ENCODE measurements around the gene GTF2H4. TPM values are rescaled to one million over a fixed set of nuclear protein-coding genes. Genes with fewer than 3 reads are reported as not detected.
"Not testable (repeated sequence)": the region's sequence is repeated elsewhere in the genome, so short reads cannot be mapped to it uniquely, and the experiment has no call there.

Gene GTF2H4
- total and polyA plus RNA-seq, 10 of the 15 experiments (the other 5 are each of a cell fraction or from before 2014, with no cell fraction given) = 1.1 to 43.8 (median 18.9) TPM

- ChIA-PET CTCF (interaction anchor here (1.1 to 1.3 kb wide), 2 partner anchors 41 to 45 kb away, joined by 3 read pairs; no protein-coding TSS in a partner anchor), SMC1A (ENCODE audit: uncharacterized antibody, unreplicated experiment) (interaction anchor here (0.7 to 1.4 kb wide), 2 partner anchors 35 to 118 kb away, joined by 3 to 5 read pairs; no protein-coding TSS in a partner anchor), RAD21 (ENCODE audit: unreplicated experiment) (no interaction called here), POLR2A (no interaction called here)
- Histone ChIP-seq H3K4me3 (no peak overlapping the region), H3K27me3 (replicated peaks in 1 of 2; ENCODE audit: control insufficient read depth in 2 of 2, insufficient read depth in 2 of 2, low read length in 1 of 2) (no peaks in the 10 kb centered on the region), H3K9ac (ENCODE audit: control insufficient read depth, insufficient read depth, low read length) (no peak overlapping the region), H3K27ac (ENCODE audit: control insufficient read depth, insufficient read depth) (no peak overlapping the region), H2AFZ (ENCODE audit: control insufficient read depth, low read depth, low read length) (no peak overlapping the region), H3K4me1 (ENCODE audit: control insufficient read depth, insufficient read depth, low read length) (peaks cover 12% of the 10 kb centered on the region), H3K79me2 (ENCODE audit: control insufficient read depth, insufficient read depth, low read length) (no peaks in the 10 kb centered on the region), H3K36me3 (ENCODE audit: control insufficient read depth in 2 of 2, insufficient read depth in 2 of 2, low read length in 1 of 2) (no peaks in the 10 kb centered on the region), H3K9me3 (replicated peaks; ENCODE audit: control insufficient read depth, insufficient read depth, low read length) (peaks cover 10% of the 10 kb centered on the region; the same call in 2 of the 3 replicates), H4K20me1 (ENCODE audit: control insufficient read depth, insufficient read depth) (no peaks in the 10 kb centered on the region), H3K4me2 (ENCODE audit: control insufficient read depth, insufficient read depth) (no peak overlapping the region)
- ATAC-seq (no peak), DNase-seq (ENCODE audit: low read depth, low spot score) (no peak), FAIRE-seq (no peak)
- intact Hi-C loops (cut with micrococcal nuclease; ENCODE audit: unreplicated experiment) (no loop called here), in situ Hi-C loops (cut with MboI) (no loop called here)
- 97% methylated on average over 2 of the region's 2 CpGs for WGBS (ENCODE audit: insufficient coverage, insufficient replicate concordance, low lambda C conversion rate, missing lambda C conversion rate)
- BruUV-seq (replicated peaks) = no TSS peak
- TF ChIP-seq BRCA1 (IDR thresholded peaks at IDR 0.05; ENCODE audit: low read depth, low read length) (no peak), NR2F1 (conservative IDR thresholded peaks at IDR 0.05) (no peak), RB1 (IDR thresholded peaks at IDR 0.05; ENCODE audit: borderline replicate concordance) (no peak), KAT2A (conservative IDR thresholded peaks at IDR 0.05; ENCODE audit: control insufficient read depth, low read depth, low read length) (no peak), CHD1 (IDR thresholded peaks at IDR 0.05; ENCODE audit: low read depth, low read length) (no peak), GATAD2B (conservative IDR thresholded peaks at IDR 0.05; ENCODE audit: low read depth) (no peak), SP1 (IDR thresholded peaks at IDR 0.05; ENCODE audit: low read depth, low read length) (no peak), WRNIP1 (IDR thresholded peaks at IDR 0.05; ENCODE audit: borderline replicate concordance, low read depth, low read length) (no peak)
Measured at GRCh38 chr6:30873137-30873640, 34.8 kb upstream of the GTF2H4 start.

DNA sequence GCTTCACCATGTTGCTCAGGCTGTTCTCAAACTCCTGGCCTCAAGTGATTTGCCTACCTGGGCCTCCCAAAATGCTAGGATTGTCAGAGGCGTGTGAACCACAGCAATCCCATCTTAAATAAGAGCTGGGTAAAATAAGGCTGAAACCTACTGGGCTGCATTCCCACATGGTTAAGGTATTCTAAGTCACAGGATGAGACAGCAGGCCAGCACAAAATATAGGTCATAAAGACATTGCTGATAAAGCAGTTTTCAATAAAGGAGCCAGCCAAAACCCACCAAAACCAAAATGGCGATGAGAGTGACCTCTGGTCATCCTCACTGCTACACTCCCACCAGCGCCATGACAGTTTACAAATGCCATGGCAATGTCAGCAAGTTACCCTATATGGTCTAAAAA is 34.2 kb upstream of the GTF2H4 start:
- H3K36me3 ChIP-seq (ENCODE audit: control insufficient read depth in 2 of 2, insufficient read depth in 2 of 2, low read length in 1 of 2); in situ Hi-C loops (cut with MboI); RAD21 ChIA-PET (ENCODE audit: unreplicated experiment); BruUV-seq (replicated peaks); H3K4me3 ChIP-seq; POLR2A ChIA-PET; H3K79me2 ChIP-seq (ENCODE audit: control insufficient read depth, insufficient read depth, low read length); H3K9ac ChIP-seq (ENCODE audit: control insufficient read depth, insufficient read depth, low read length); H2AFZ ChIP-seq (ENCODE audit: control insufficient read depth, low read depth, low read length); H4K20me1 ChIP-seq (ENCODE audit: control insufficient read depth, insufficient read depth); H3K9me3 ChIP-seq (replicated peaks; ENCODE audit: control insufficient read depth, insufficient read depth, low read length); ATAC-seq; intact Hi-C loops (cut with micrococcal nuclease; ENCODE audit: unreplicated experiment); H3K27me3 ChIP-seq (replicated peaks in 1 of 2; ENCODE audit: control insufficient read depth in 2 of 2, insufficient read depth in 2 of 2, low read length in 1 of 2); DNase-seq (ENCODE audit: low read depth, low spot score); H3K27ac ChIP-seq (ENCODE audit: control insufficient read depth, insufficient read depth); H3K4me2 ChIP-seq (ENCODE audit: control insufficient read depth, insufficient read depth); FAIRE-seq: not testable (repeated sequence)
- WGBS (ENCODE audit: insufficient coverage, insufficient replicate concordance, low lambda C conversion rate, missing lambda C conversion rate) = 69% methylated on average over 3 of the region's 3 CpGs
- ChIA-PET SMC1A (ENCODE audit: uncharacterized antibody, unreplicated experiment) (interaction anchor here (0.7 to 1.4 kb wide), 2 partner anchors 14 to 36 kb away, joined by 3 read pairs; no protein-coding TSS in a partner anchor), CTCF (interaction anchor here (1.3 kb wide), 1 partner anchor 45 kb away, joined by 3 read pairs; no protein-coding TSS in a partner anchor)
- H3K4me1 ChIP-seq (ENCODE audit: control insufficient read depth, insufficient read depth, low read length) = peaks cover 12% of the 10 kb centered on the region
